GM15510 (cell line): ENCODE data around the gene MCM3AP.

Source experiments
- POLR2A ChIP-seq: IDR thresholded peaks from 3 replicates; pipeline ENCODE4 v1.6.1; 2011; ENCODE audit warnings: borderline replicate concordance; ENCODE audit not compliant: insufficient read length; ENCODE audit errors: extremely low read depth

The MCM3AP gene

DNA sequence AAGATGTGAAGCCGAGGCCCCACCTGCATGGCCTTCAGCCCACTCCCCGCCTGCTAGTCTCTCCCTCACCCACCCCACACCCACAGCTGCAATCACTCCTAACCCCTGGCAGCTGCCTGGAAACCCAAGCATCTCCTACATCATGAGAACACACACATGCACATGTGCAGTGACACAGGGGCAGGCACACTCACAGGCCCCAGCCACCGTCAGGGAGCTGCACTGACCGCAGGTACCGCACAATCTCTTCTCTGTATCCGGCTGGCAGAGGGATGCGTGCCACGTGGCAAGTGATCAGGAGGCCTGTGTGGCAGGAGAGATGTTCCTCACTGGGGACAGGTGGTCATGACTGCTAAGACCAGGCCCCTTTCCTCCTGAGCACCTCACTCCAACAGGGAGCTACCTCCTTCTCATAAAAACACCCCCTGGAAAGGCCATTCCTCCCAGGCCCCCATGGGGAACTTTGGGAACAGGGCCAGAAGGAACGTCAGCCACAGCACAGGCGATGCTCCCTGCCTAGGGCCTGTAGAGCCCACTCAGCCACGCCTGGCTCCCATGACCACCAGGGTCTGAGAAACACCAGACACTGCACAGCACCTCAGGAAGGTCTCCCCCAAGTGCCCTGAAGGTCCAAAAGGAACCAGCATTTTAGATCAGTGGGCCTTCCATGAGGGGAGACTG, 62.8 kb downstream of the MCM3AP start:
- TF ChIP-seq POLR2A = no peak

DNA sequence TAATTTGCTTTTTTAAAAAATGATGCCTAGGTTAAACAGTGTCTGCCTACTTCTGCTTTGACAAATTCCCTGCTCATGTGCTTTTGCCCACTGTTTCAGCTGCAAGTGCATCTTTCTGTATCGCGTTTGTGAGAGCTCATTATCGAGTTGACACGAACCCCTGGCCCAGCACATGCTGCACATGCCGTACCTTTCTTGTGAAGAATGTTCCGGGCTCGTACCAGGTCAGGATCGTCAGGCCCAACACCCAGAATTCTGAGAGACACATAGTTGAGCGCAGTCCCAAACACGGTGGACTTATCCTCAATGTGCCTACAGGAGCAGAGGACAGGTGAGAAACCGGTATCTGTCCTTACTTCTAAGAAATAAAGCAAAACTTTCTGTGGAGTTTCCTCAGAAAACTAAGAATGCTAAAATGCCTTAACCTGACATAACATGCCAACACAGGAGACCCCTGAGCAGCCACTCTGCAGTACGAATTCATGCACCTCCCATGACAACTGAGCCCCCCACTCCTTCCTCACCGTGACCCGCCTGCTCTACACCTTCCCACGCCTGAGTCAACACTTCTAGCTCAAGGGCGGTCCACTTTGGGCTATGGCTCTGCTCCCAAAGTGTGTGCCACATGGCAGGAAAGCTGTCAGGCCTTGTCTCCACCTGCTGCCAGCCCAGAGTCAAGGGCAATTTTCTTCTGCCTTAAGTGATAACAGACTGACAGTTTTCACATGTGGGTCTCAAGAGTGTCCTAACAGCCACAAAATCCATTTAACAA, 63.6 kb downstream of the MCM3AP start:
- no peak for TF ChIP-seq POLR2A

DNA sequence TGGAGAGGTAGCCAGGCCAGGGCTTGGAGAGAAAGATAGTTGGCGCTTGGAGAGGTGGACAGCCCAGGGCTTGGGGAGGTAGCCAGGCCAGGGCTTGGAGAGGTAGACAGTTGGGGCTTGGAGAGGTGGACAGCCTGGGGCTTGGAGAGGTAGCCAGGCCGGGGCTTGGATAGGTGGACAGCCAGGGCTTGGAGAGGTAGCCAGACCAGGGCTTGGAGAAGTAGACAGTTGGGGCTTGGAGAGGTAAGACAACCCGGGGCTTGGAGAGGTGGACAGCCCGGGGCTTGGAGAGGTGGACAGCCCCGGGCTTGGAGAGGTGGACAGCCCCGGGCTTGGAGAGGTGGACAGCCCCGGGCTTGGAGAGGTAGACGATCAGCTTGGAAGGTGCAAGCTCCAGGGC, 64.6 kb downstream of the MCM3AP start:
- no peak for TF ChIP-seq POLR2A

DNA sequence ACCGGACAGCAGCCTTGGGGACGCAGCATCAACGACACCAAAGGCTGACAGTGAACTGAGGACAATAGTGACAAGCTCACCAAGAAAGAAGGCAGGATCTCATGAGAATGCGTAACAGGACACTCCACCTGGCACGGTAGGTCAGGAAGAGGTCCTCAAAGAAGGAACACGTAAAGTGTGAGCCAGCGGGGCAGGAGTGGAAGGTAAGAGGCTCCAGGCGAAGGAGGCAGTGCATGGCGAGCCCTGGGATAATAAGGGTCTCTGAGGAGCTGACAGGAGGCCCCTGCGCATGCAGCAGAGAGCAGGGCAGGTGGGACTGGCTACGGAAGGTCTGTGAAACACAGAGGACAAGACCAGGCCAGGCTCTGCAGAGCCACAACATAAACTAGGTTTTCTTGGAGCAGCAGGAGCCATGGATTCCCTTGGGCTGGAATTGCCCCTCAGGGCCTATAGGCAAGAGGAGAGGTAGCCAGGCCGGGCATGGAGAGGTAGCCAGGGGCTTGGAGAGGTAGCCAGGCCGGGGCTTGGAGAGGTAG, 65.1 kb downstream of the MCM3AP start:
- TF ChIP-seq POLR2A = no peak

DNA sequence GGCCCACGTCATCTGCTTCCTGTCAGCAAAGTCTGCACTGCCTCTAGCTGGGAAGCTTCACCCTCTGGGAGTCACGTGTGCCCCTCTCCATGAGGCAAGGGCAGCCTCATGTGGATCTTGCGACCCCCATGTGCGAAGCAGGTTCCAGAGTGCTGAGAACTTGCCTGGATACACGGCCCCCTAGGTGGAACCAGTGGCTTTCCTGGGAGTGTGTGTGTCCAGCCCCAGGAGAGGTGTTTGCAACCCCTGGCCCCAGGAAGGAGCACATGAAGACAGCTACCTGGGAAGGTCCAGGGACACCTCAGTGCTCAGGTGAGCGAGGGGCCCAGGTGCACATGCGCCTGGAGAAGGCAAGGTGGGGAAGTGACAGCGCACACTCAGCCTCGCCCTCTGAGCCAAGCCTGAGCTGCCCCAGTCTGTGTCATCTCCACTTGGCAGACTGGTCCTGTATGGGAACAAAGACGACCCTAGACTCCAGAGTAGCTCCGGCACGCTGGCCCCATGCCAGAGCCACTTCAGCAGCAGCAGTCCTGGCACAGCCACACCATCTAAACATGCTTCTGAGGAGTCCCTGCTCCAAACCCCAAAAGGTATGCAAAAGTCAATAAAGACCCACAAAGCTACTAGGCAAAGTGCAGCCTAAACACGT, 65.7 kb downstream of the MCM3AP start:
- no peak for TF ChIP-seq POLR2A

DNA sequence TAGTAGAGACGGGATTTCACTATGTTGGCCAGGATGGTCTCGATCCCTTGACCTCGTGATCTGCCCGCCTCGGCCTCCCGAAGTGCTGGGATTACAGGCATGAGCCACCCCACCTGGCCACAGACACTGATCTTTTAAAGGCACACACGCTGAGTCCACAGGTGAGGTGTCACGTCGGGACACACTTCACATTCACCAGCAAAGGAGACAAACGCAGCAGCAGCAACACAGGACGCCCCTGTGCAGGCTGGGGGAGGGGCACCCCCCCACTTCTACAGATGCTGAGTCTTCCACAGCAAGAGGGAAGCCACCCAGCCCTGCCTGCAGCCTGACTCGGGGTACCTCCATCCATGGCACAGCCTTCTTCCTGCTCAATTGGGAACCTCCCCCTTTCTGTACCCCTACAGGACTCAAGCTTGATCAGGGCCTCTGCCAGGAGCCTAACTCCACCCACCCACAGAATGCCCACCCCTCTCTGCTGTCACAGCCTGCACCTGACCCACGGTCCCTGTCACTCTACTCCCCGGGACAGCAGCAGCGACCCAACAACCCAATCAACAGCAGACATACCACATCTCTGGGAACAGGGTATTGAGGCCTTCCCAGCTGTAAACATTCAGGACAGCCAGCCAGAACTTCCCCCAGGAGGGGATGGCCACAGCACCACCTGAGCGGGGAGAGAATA, 66.4 kb downstream of the MCM3AP start:
- no peak for TF ChIP-seq POLR2A

DNA sequence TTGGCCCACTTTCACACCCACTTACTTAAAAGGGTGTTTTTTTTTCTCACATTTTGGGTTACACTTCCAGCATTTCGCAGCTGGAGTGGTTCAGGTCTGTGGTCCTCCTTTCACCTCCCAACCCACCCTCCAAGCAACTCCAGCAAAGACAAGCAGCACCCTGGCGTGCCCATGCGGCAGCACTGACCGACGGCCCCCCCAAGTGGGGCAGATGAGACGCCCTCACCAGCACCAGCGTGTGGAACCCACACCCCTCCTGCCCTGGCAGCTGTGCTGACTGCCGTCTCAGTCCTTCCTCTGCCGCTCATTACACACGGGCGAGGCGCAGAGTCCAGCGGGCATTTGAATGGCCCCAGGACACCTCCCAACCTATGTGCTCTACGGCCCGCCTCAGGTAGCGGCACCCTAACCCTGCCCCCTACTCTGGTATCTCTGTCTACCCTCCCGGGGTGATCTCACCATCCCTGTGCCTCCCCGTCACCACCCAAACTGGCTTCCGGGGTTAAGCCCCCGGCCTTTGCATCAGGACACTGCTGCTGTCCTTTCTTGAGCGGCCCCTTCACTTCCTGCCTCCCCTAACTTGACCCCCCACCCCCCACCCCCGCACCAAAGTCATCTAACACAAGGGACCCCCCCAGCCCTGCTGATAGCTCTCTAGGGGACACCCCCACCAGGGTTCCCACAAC, 67.8 kb downstream of the MCM3AP start:
- no peak for TF ChIP-seq POLR2A

DNA sequence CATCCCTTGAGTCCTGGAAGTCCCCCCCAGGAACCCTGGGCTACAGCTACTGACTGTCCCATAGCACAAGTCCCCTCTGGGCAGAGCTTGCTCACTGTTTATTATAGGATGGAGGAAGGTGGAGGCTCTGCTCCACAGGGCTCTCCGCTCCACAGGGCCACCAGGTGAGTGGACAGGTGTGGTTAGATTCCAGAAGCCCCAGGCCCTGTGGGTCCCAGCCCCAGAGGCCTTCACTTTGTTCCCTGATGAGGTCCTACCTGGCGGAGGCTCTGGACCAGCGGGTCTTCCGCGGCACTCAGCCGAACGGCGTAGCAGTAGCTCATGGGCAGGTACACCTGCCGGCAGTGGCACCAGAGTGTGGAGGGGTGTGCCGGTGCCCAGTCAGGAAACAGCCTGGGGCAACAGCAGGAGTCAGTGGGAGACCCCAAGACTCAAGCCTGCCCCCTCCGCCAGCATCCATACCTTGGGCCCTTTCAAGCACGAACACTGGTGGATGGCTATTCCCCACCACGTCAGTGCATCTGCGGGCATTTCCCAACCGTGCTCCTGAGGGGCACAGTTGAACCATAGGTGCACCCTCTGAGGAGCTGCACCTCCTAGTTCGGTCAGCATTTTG, 69.2 kb downstream of the MCM3AP start:
- TF ChIP-seq POLR2A = no peak

DNA sequence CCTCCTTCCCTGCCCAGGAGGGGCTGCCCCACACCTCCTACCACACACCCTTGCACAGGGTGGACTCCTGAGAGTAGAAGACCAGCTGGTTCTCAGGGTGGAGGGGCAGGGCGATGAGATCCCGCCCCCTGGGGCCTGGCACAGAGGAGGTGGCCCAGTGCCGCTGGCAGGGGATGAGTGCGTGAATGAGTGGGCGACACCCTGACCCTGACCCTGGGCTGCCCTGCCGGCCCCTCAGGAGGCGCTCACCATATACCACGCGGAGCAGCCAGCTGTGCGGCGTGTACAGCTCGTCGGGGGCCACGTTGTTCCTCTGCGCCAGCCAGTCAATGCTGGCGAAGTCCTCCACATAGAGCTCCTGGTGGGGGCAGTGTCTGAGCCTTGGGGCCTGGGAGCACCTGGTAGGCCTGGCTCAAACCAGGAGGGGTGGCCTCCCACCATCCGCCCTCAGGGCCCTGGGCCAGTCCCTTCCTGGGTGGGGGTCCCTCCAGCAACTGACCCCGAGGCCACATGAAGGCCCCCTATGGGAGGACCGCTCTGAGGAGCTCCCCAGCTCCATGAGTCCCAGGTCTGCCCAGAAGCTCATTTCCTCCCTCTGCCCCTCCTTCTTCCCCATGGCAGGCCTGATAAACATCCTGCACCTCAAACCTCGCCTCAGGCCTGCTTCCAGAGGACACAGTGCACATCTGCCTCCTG, 69.8 kb downstream of the MCM3AP start:
- TF ChIP-seq POLR2A = no peak

DNA sequence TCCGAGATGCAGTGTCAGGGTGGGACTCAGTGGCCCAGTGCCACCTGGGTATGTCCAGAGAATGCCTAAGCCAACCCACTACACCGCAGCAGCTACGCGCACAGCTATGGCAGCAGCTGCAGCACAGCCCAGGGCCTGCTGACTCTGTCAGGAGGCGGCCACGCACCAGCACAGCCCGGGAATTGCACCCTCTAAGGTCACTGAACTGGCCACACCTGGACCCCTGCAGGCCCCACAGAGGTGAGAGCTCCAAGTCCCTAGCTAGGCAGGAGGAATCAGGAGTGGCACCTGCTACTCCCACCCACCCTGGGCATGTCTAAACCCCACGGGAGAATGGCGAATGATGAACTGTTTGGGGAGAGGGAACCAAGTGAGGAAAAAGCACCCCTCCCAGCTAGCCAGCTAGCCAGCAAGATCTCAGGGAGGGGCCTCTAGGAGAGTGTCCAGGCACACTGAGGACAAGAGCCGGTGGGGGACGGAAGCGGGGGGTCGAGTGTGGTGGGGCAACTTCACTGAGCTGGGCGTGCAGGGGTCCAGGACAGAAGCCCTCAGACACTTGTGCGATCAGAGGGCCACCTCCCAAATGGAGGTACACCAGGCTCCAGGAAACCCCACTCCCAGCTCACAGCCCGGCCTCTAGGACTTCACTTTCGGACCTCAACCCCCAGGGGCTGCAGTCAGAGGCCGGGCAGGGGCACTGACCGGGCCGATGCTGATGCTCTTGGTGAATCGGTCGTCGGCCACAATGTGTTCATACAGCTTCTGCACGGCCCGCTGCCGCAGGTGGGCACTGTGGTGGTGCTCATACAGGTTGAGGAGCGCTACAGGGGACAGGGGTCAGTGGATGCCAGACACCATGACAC, 70.7 kb downstream of the MCM3AP start:
- TF ChIP-seq POLR2A = no peak

DNA sequence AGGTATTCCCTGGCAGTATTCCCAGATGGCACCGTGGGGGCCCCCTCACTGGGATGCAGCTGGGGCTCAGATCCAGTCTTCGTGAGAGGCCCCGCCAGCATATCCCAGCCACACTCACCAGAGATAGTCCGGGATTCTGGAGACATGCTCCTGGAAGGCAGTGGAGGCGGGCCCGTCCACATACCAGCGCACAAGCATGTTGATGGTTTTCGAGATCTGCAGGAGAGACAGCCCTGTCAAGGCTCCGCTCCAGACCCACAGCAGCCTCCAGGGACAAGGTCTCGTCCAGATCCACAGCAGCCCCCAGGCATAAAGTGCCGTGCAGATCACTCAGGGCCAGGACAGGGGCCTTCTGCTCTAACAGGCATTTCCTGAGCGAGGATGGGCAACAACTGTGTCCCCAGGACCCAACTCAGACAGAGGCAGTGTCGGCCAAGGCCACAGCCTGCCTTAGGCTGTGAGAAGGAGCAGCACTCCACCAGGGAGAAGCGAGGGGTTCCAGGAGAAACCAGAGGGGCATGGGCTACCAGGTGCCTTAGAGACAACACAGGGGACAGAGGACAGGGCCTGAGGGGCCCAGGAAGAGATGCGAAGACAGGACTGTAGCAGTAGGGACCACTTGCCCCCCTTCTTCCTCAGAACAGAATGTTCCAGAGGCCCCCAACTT, 71.7 kb downstream of the MCM3AP start:
- no peak for TF ChIP-seq POLR2A

DNA sequence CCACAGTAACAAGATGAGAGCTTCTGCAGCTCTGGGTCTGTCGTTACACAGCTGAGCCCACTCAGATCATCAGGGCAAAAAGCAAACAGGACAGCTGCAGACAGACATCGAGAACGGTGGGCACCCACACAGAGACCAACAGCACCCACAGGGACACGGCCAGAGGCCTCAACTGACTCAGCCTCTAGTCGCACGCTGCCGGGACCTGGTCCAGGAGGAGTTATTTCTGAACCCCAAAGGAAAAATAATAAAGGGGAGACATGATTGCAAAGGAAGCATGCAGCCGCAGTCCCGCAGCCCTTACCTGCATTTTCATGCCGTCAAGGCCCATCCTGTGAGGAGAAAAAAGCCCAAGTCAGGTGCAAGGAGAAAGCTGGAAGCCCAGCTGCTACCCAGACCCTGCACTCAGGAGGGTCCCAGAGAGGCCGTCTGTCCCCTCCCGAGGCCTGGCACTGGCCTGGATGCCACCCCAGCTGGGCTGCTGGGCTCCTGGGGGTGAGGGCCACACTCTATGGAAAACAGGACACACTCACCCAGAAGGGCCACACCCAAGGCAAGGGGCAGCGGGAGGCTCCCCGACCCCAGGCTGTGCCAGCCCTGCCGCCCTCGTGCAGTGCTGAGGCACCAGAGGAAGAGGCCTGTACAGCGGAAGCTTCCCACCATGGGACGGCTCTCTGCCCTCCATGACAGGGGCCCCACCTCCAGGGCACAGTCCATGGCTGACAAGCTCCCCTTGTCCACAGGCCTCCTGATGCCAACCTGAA, 72.5 kb downstream of the MCM3AP start:
- TF ChIP-seq POLR2A = no peak
